ENCODE measurements around the gene BCOR.

BCOR gene

DNA sequence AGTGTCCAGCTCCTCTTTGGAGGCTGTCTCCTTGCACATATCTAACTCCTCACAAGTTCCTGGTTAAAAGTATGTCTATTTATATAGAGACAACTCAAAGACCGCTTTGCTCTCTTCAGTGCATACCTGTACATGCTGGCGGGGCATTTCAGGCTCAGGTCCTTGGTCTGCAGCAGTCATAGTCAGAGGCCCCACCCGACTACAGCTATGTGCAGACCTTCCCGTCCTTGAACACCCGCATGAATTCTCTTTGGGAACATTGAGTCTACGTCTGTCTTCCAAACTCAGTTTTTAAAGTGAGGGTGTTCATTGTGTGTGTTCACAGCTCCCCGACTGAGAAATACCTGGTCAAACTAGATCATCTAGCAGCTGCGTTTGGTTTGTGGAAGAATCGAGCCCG, 4.2 kb downstream of the BCOR start:
- peak overlapping the region; percentile 52 for H3K18ac ChIP-seq (ENCODE audit: low read length)

DNA sequence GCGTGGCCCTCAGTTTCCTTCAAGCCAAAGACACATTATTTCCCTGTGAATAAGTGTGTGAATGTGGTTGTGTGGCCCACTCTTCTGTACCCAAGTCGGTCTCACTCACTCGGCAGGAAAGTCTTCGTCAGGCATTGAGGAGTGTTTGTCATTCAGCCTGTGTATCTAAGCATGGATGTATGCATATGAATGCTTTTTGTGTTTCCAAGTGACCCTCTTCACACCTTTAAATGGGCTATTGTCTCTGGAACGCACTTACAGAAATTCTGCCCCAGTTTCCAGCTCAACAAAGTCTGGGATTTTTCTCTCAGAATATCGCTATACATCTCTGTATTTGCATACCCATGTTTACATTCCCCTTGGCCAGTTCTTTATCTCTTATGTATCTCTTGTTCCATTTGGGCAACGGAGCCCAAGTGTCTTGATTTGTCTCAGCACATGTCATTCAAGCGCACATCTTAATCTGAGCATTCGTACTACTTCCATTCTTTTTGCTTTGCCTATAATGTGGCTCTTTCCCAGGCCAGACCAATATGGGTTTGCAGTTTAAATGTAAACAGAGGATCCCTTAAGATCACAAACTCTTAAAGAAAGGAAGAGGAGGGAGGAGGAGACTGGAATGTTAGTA, 4.8 kb downstream of the BCOR start:
- H3K18ac ChIP-seq (ENCODE audit: low read length): no peak overlapping the region
- no peak overlapping the region for H2BK15ac ChIP-seq (replicated peaks; ENCODE audit: low read depth)
- peak overlapping the region; percentile 56 for H3K9ac ChIP-seq (ENCODE audit: low read length)
- no peak overlapping the region for H4K8ac ChIP-seq (ENCODE audit: low read depth, low read length)
- no peak overlapping the region for H2AK5ac ChIP-seq (ENCODE audit: low read length)
- H3K79me2 ChIP-seq (ENCODE audit: control insufficient read depth, insufficient read depth, low read length): peaks cover 50% of the 10 kb centered on the region
- H4K5ac ChIP-seq (ENCODE audit: low read length): no peak overlapping the region
- no peaks in the 10 kb centered on the region for H3K36me3 ChIP-seq (ENCODE audit: control insufficient read depth, insufficient read depth, low read length)
- peak overlapping the region; percentile 88 for H3K56ac ChIP-seq (ENCODE audit: low read length)
- peak overlapping the region; percentile 62 for H3K27ac ChIP-seq (ENCODE audit: low read depth, low read length)
- no peak overlapping the region for H2BK5ac ChIP-seq (ENCODE audit: low read length)
- H3K27me3 ChIP-seq (ENCODE audit: insufficient read depth, low read length, poor library complexity): no peaks in the 10 kb centered on the region
- peaks cover 5% of the 10 kb centered on the region for H3K4me1 ChIP-seq (ENCODE audit: control insufficient read depth, low read depth, low read length)
- H3K4me3 ChIP-seq (ENCODE audit: low read length): no peak overlapping the region
- H2BK120ac ChIP-seq (ENCODE audit: low read depth, low read length): peak overlapping the region; percentile 35
- H3K4me2 ChIP-seq (ENCODE audit: low read length): peak overlapping the region; percentile 38
- no peaks in the 10 kb centered on the region for H3K79me1 ChIP-seq (ENCODE audit: low read length)
- peak overlapping the region; percentile 66 for H3K23ac ChIP-seq (ENCODE audit: low read length)
- WGBS (ENCODE audit: extremely low coverage, insufficient coverage, low lambda C conversion rate): no CpG with 5 or more reads among the region's 9 CpGs
- H3K4ac ChIP-seq (ENCODE audit: low read depth, low read length): peak overlapping the region; percentile 36
- peak; percentile 64 for DNase-seq

More for the DNA sequence above, 4.2 kb downstream of the BCOR start:
- Histone ChIP-seq H3K9ac (ENCODE audit: low read length) (peak overlapping the region; percentile 75), H3K4me2 (ENCODE audit: low read length) (peak overlapping the region; percentile 9), H3K4me1 (ENCODE audit: control insufficient read depth, low read depth, low read length) (peaks cover 3% of the 10 kb centered on the region), H3K79me1 (ENCODE audit: low read length) (no peaks in the 10 kb centered on the region), H2BK120ac (ENCODE audit: low read depth, low read length) (peak overlapping the region; percentile 88), H2AK5ac (ENCODE audit: low read length) (no peak overlapping the region), H3K27me3 (ENCODE audit: insufficient read depth, low read length, poor library complexity) (no peaks in the 10 kb centered on the region), H3K4me3 (ENCODE audit: low read length) (no peak overlapping the region), H3K36me3 (ENCODE audit: control insufficient read depth, insufficient read depth, low read length) (no peaks in the 10 kb centered on the region), H3K27ac (ENCODE audit: low read depth, low read length) (no peak overlapping the region), H3K4ac (ENCODE audit: low read depth, low read length) (peak overlapping the region; percentile 3), H4K8ac (ENCODE audit: low read depth, low read length) (no peak overlapping the region), H2BK5ac (ENCODE audit: low read length) (no peak overlapping the region), H3K23ac (ENCODE audit: low read length) (no peak overlapping the region), H3K56ac (ENCODE audit: low read length) (peak overlapping the region; percentile 80), H2BK15ac (replicated peaks; ENCODE audit: low read depth) (no peak overlapping the region), H4K5ac (ENCODE audit: low read length) (no peak overlapping the region), H3K79me2 (ENCODE audit: control insufficient read depth, insufficient read depth, low read length) (peaks cover 44% of the 10 kb centered on the region)
- no peak for DNase-seq
- WGBS (ENCODE audit: extremely low coverage, insufficient coverage, low lambda C conversion rate): no CpG with 5 or more reads among the region's 10 CpGs

DNA sequence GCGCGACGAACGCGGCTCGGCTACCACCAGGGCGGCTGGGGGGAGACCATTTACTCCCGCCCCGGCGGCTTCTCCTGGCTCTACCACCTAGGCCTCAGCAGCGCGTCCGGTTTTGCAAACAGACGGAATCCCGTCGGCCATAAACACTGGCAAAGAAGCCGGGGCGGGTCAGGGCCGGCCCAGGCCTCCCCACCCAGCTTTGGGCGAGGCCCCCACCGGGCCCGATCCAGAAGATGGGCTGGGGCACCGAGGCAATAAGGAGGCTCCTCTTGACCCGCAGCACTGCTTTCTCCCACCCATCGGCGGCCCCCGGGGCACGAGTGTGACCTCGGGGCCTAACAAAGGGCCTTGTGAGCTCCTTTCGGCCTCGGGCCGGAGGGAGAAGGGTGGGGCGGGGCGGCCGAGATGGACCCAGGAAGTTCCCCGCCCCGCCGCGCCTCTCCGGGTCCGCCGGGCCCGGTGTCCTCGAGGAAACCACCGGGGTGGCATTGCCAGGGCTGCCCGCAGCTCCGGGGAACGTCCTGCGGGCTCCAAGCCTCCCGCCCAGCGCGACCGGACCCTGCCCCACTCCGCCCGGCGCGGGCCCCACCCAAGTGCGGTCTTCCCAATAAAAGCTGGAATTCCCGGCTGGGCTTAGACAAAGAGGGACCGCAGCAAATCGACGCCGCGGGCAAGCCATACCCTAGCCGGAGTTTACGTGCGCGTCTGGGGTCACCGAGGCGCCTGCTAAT, 5.9 kb downstream of the BCOR start:
- no peak overlapping the region for H2BK15ac ChIP-seq (replicated peaks; ENCODE audit: low read depth)
- H3K18ac ChIP-seq (ENCODE audit: low read length): peak overlapping the region; percentile 97
- H3K56ac ChIP-seq (ENCODE audit: low read length): peak overlapping the region; percentile 88
- no peaks in the 10 kb centered on the region for H3K36me3 ChIP-seq (ENCODE audit: control insufficient read depth, insufficient read depth, low read length)
- DNase-seq: peak; percentile 66
- H3K79me2 ChIP-seq (ENCODE audit: control insufficient read depth, insufficient read depth, low read length): peaks cover 58% of the 10 kb centered on the region
- peak overlapping the region; percentile 38 for H3K4me2 ChIP-seq (ENCODE audit: low read length)
- H3K4me1 ChIP-seq (ENCODE audit: control insufficient read depth, low read depth, low read length): peaks cover 9% of the 10 kb centered on the region
- peak overlapping the region; percentile 56 for H3K9ac ChIP-seq (ENCODE audit: low read length)
- no peaks in the 10 kb centered on the region for H3K79me1 ChIP-seq (ENCODE audit: low read length)
- peak overlapping the region; percentile 62 for H3K27ac ChIP-seq (ENCODE audit: low read depth, low read length)
- H2BK5ac ChIP-seq (ENCODE audit: low read length): no peak overlapping the region
- H3K27me3 ChIP-seq (ENCODE audit: insufficient read depth, low read length, poor library complexity): no peaks in the 10 kb centered on the region
- no peak overlapping the region for H3K23ac ChIP-seq (ENCODE audit: low read length)
- H4K5ac ChIP-seq (ENCODE audit: low read length): no peak overlapping the region
- peak overlapping the region; percentile 95 for H3K4ac ChIP-seq (ENCODE audit: low read depth, low read length)
- WGBS (ENCODE audit: extremely low coverage, insufficient coverage, low lambda C conversion rate): no CpG with 5 or more reads among the region's 70 CpGs
- no peak overlapping the region for H3K4me3 ChIP-seq (ENCODE audit: low read length)
- peak overlapping the region; percentile 98 for H2BK120ac ChIP-seq (ENCODE audit: low read depth, low read length)
- H4K8ac ChIP-seq (ENCODE audit: low read depth, low read length): peak overlapping the region; percentile 65
- H2AK5ac ChIP-seq (ENCODE audit: low read length): no peak overlapping the region

DNA sequence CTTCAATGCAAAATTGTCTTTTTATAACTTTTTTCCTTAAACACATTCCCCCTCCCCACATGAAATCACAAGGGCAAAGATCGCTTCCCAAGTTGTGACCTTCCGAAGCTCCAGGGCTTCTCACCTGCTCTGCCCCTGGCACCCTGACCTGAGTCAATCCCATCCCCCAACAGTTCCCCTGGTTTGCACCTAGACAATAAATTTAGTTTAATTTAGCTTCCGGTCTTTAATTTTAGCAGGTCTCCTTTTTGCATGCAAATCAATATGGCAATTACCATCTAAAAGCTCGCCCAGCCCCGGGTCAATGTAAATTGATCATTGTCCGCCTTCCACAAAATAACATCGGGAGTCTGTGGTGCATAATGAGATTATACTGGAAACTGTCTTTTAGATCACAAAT, 6.8 kb downstream of the BCOR start:
- H3K27me3 ChIP-seq (ENCODE audit: insufficient read depth, low read length, poor library complexity): no peaks in the 10 kb centered on the region
- peak overlapping the region; percentile 29 for H3K4me2 ChIP-seq (ENCODE audit: low read length)
- H3K18ac ChIP-seq (ENCODE audit: low read length): peak overlapping the region; percentile 97
- peak overlapping the region; percentile 88 for H3K56ac ChIP-seq (ENCODE audit: low read length)
- no CpG with 5 or more reads among the region's 7 CpGs for WGBS (ENCODE audit: extremely low coverage, insufficient coverage, low lambda C conversion rate)
- H2BK120ac ChIP-seq (ENCODE audit: low read depth, low read length): no peak overlapping the region
- DNase-seq: no peak
- H3K36me3 ChIP-seq (ENCODE audit: control insufficient read depth, insufficient read depth, low read length): no peaks in the 10 kb centered on the region
- H3K23ac ChIP-seq (ENCODE audit: low read length): no peak overlapping the region
- H2BK5ac ChIP-seq (ENCODE audit: low read length): no peak overlapping the region
- H3K79me2 ChIP-seq (ENCODE audit: control insufficient read depth, insufficient read depth, low read length): peaks cover 64% of the 10 kb centered on the region
- H3K4me1 ChIP-seq (ENCODE audit: control insufficient read depth, low read depth, low read length): peaks cover 9% of the 10 kb centered on the region
- H3K27ac ChIP-seq (ENCODE audit: low read depth, low read length): peak overlapping the region; percentile 57
- H3K4me3 ChIP-seq (ENCODE audit: low read length): no peak overlapping the region
- no peak overlapping the region for H2BK15ac ChIP-seq (replicated peaks; ENCODE audit: low read depth)
- no peak overlapping the region for H2AK5ac ChIP-seq (ENCODE audit: low read length)
- H3K9ac ChIP-seq (ENCODE audit: low read length): peak overlapping the region; percentile 56
- H3K4ac ChIP-seq (ENCODE audit: low read depth, low read length): no peak overlapping the region
- no peak overlapping the region for H4K8ac ChIP-seq (ENCODE audit: low read depth, low read length)
- no peaks in the 10 kb centered on the region for H3K79me1 ChIP-seq (ENCODE audit: low read length)
- no peak overlapping the region for H4K5ac ChIP-seq (ENCODE audit: low read length)

DNA sequence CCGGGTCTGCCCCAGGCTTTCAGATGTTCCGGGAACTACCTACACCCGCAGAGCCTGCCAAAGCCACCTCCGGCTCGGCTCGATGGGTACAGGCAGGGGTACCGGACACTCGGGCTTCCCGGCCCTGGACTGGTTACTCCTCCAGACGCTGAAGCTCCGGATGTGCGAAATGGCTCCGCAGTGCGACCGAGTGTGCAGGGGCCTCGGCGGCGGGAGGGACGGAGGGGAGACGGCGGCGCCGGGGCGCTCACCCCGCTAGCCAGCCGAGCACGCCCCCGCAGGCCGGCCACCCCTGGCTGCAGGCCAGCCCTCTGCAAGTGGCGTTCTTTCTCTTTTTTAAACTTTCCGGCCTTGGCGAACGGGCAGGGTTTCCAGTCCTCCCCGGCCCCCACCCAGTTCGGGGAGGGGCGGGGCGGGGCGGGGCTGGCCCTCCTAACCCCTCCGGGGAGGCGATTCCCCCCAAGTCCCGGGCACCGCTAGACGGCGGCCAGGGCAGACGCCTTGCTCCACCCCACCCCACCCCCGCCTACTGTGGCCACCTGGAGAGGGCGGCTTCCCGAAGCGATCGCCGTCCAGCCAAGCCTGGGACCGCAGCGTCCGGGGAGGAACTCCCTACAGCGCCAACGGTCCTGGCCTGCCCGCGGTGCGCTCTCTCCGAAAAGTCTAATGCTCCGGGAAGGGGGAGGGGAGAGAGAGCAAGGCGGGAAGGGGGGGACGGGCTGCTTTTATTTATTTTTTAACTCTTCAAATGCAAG, 7.5 kb downstream of the BCOR start:
- Histone ChIP-seq H2BK120ac (ENCODE audit: low read depth, low read length) (peak overlapping the region; percentile 19), H3K23ac (ENCODE audit: low read length) (no peak overlapping the region), H3K27me3 (ENCODE audit: insufficient read depth, low read length, poor library complexity) (no peaks in the 10 kb centered on the region), H2BK5ac (ENCODE audit: low read length) (no peak overlapping the region), H2AK5ac (ENCODE audit: low read length) (no peak overlapping the region), H4K8ac (ENCODE audit: low read depth, low read length) (no peak overlapping the region), H3K18ac (ENCODE audit: low read length) (peak overlapping the region; percentile 85), H3K79me2 (ENCODE audit: control insufficient read depth, insufficient read depth, low read length) (peaks cover 63% of the 10 kb centered on the region), H3K56ac (ENCODE audit: low read length) (peak overlapping the region; percentile 85), H2BK15ac (replicated peaks; ENCODE audit: low read depth) (no peak overlapping the region), H3K27ac (ENCODE audit: low read depth, low read length) (peak overlapping the region; percentile 57), H3K79me1 (ENCODE audit: low read length) (no peaks in the 10 kb centered on the region), H3K4me1 (ENCODE audit: control insufficient read depth, low read depth, low read length) (peaks cover 9% of the 10 kb centered on the region), H3K9ac (ENCODE audit: low read length) (peak overlapping the region; percentile 71), H3K36me3 (ENCODE audit: control insufficient read depth, insufficient read depth, low read length) (no peaks in the 10 kb centered on the region), H3K4me3 (ENCODE audit: low read length) (no peak overlapping the region), H3K4ac (ENCODE audit: low read depth, low read length) (peak overlapping the region; percentile 78), H4K5ac (ENCODE audit: low read length) (no peak overlapping the region), H3K4me2 (ENCODE audit: low read length) (peak overlapping the region; percentile 15)
- no CpG with 5 or more reads among the region's 63 CpGs for WGBS (ENCODE audit: extremely low coverage, insufficient coverage, low lambda C conversion rate)
- peak; percentile 74 for DNase-seq
